ENCODE measurements around the gene GPR108. TPM values are rescaled to one million over a fixed set of nuclear protein-coding genes. Genes with fewer than 3 reads are reported as not detected.
A peak's percentile ranks its signal among the peaks of the same experiment; 100 is the strongest.

The GPR108 gene
- total and polyA plus RNA-seq, 2 of the 13 experiments (the other 11 are each of a cell fraction or from before 2014, with no cell fraction given), result 36.4 to 63.0 TPM

- 0 out of 2 replicates have a peak, but pooled peaks have one; percentile 57 for TF ChIP-seq ZNF547 (CRISPR knock-in tag; IDR thresholded peaks at IDR 0.05)
- TF ChIP-seq ZNF513 (CRISPR knock-in tag; conservative IDR thresholded peaks at IDR 0.05), result no peak
- TF ChIP-seq PAWR (CRISPR knock-in tag; IDR thresholded peaks at IDR 0.05; ENCODE audit: borderline replicate concordance), result no peak
- TF ChIP-seq ZNF615 (CRISPR knock-in tag; IDR thresholded peaks at IDR 0.05; ENCODE audit: borderline replicate concordance), result no peak
- TF ChIP-seq TFDP1 (CRISPR knock-in tag; IDR thresholded peaks at IDR 0.05; ENCODE audit: borderline replicate concordance), result no peak
- no peak; the same call in 1 of the 2 replicates for TF ChIP-seq TP53 (CRISPR knock-in tag; conservative IDR thresholded peaks at IDR 0.05)
- TF ChIP-seq KDM2A (CRISPR knock-in tag; IDR thresholded peaks at IDR 0.05; ENCODE audit: borderline replicate concordance, low read depth), result peak; percentile 62
- TF ChIP-seq MYNN (CRISPR knock-in tag; IDR thresholded peaks at IDR 0.05; ENCODE audit: low read depth), result no peak
- TF ChIP-seq MAFF (IDR thresholded peaks at IDR 0.05; ENCODE audit: low read depth, low read length), result no peak
- 0 out of 2 replicates have a peak, but pooled peaks have one; percentile 18 for TF ChIP-seq HCFC1 (IDR thresholded peaks at IDR 0.05; ENCODE audit: low read depth, low read length)
- 0 out of 2 replicates have a peak, but pooled peaks have one; percentile 21 for TF ChIP-seq ZNF777 (CRISPR knock-in tag; IDR thresholded peaks at IDR 0.05)
- TF ChIP-seq KIAA2018 (CRISPR knock-in tag; IDR thresholded peaks at IDR 0.05; ENCODE audit: borderline replicate concordance), result 0 out of 2 replicates have a peak, but pooled peaks have one; percentile 28
- peak; percentile 54 for TF ChIP-seq SIN3B (IDR thresholded peaks at IDR 0.05; ENCODE audit: low read length)
- TF ChIP-seq NAIF1 (CRISPR knock-in tag; IDR thresholded peaks at IDR 0.05; ENCODE audit: borderline replicate concordance), result no peak
- peak; percentile 72; the same call in 1 of the 2 replicates for TF ChIP-seq HOXA5 (CRISPR knock-in tag; IDR thresholded peaks at IDR 0.05)
- 0 out of 4 replicates have a peak, but pooled peaks of 1 of the 2 experiments have one; percentile 45 for TF ChIP-seq ATF4 (CRISPR knock-in tag; IDR thresholded peaks at IDR 0.05)
- TF ChIP-seq ZNF143 (CRISPR knock-in tag; IDR thresholded peaks at IDR 0.05), result no peak
These were observed 16.8 kb downstream of the GPR108 start, which contains the start of gene C3 (continued) for GRCh38 chr19:6720369-6721137.
